PC-9 (cell line): Measurements from ENCODE around the gene CCDC85C. TPM values are rescaled to one million over a fixed set of nuclear protein-coding genes. Genes with fewer than 3 reads are reported as not detected.

Source experiments
- BruUV-seq: library from RNA; stranded (reverse); fragments of 400-500 nt; replicated peaks from 2 replicates; lab custom pipeline; 2021; lab: Mats Ljungman, UMichigan
- CTCF ChIA-PET: fragments of 300-600 bp; sonication (Branson Sonifier 250); formaldehyde crosslinking; loops from one replicate; lab custom pipeline; 2022; ENCODE audit warnings: antibody characterized with exemption; lab: Charles Lee
- POLR2A ChIA-PET: fragments of 300-600 bp; sonication (Branson Sonifier 250); formaldehyde crosslinking; loops from one replicate; lab custom pipeline; 2022; ENCODE audit warnings: antibody characterized with exemption; ENCODE audit not compliant: unreplicated experiment; lab: Charles Lee
- DNase-seq, 2 experiments: peaks; one replicate each; pipeline versions ENCODE4 v3.0.0 to v3.0.0-alpha.2; 2015 to 2022; ENCODE audit warnings: mixed read lengths in 1 of 2
- H2AFZ ChIP-seq: fragments of 200-600 bp; sonication (generic); 2 replicates; pipeline ENCODE4 v1.8.1; 2017; ENCODE audit warnings: antibody characterized with exemption
- H3F3A ChIP-seq: fragments of 200-600 bp; sonication (generic); 2 replicates; pipeline ENCODE4 v1.8.1; 2017; ENCODE audit warnings: antibody characterized with exemption, mild to moderate bottlenecking, low read depth; ENCODE audit not compliant: insufficient read depth
- H3K27ac ChIP-seq: fragments of 200-600 bp; sonication (generic); 2 replicates; pipeline ENCODE4 v1.6.1; 2016; ENCODE audit warnings: mixed run types
- H3K27me3 ChIP-seq: fragments of 200-600 bp; sonication (generic); 2 replicates; pipeline ENCODE4 v1.6.1; 2016; ENCODE audit warnings: low read depth, mixed run types; ENCODE audit not compliant: insufficient read depth
- H3K36me3 ChIP-seq: fragments of 200-600 bp; sonication (generic); 2 replicates; pipeline ENCODE4 v1.6.1; 2016; ENCODE audit warnings: low read depth, mixed run types
- H3K4me1 ChIP-seq: fragments of 200-600 bp; sonication (generic); replicated peaks from 2 replicates; pipeline ENCODE4 v1.6.1; 2016; ENCODE audit warnings: mixed run types; ENCODE audit not compliant: insufficient read depth
- H3K4me2 ChIP-seq: fragments of 200-600 bp; sonication (generic); 2 replicates; pipeline ENCODE4 v1.6.1; 2017; ENCODE audit warnings: mixed run types
- H3K4me3 ChIP-seq: fragments of 200-600 bp; sonication (generic); 2 replicates; pipeline ENCODE4 v1.6.1; 2016; ENCODE audit warnings: mixed run types
- H3K79me2 ChIP-seq: fragments of 200-600 bp; sonication (generic); 2 replicates; pipeline ENCODE4 v1.6.1; 2017; ENCODE audit warnings: low read depth, mixed run types
- H3K9me2 ChIP-seq: fragments of 200-600 bp; sonication (generic); 2 replicates; pipeline ENCODE4 v1.8.1; 2017; ENCODE audit warnings: mild to moderate bottlenecking; ENCODE audit not compliant: insufficient read depth
- H3K9me3 ChIP-seq: fragments of 200-600 bp; sonication (generic); 2 replicates; pipeline ENCODE4 v1.8.1; 2016; ENCODE audit warnings: low read depth; ENCODE audit not compliant: insufficient read depth
- H4K20me1 ChIP-seq: fragments of 200-600 bp; sonication (generic); 2 replicates; pipeline ENCODE4 v1.8.1; 2017; ENCODE audit not compliant: insufficient read depth
- CTCF ChIP-seq: fragments of 200-600 bp; sonication (generic); conservative IDR thresholded peaks from 2 replicates; pipeline ENCODE4 v1.6.1; 2017; ENCODE audit warnings: mixed run types, antibody characterized with exemption, mild to moderate bottlenecking, moderate library complexity
- EZH2 ChIP-seq: fragments of 200-600 bp; sonication (generic); IDR thresholded peaks from 2 replicates; pipeline ENCODE4 v1.8.0; 2017; ENCODE audit warnings: antibody characterized with exemption, low read depth
- intact Hi-C: fragments of 100-400 bp; cut with micrococcal nuclease; formaldehyde crosslinking; loops from one replicate; pipeline ENCODE4 v1.10.0; 2022; ENCODE audit not compliant: unreplicated experiment
- total RNA-seq: library from RNA; stranded (reverse); gene quantifications from 2 replicates; pipeline ENCODE4 v1.2.3, GENCODE V29; 2021

CCDC85C gene
- total RNA-seq, 1 experiment from 2014 or later = 21.2 TPM

GRCh38 chr14:99519931-99520421 lies 84.0 kb downstream of the CCDC85C start:
- H3K36me3 ChIP-seq = no peaks in the 10 kb centered on the region
- no peaks in the 10 kb centered on the region for H3K9me3 ChIP-seq
- no peaks in the 10 kb centered on the region for H3K4me1 ChIP-seq
- no peak for TF ChIP-seq EZH2
- POLR2A ChIA-PET = no interaction called here
- H3K79me2 ChIP-seq = no peaks in the 10 kb centered on the region
- H3K27ac ChIP-seq = no peak overlapping the region
- DNase-seq = no peak
- CTCF ChIA-PET = no interaction called here
- no peaks in the 10 kb centered on the region for H3K27me3 ChIP-seq
- H4K20me1 ChIP-seq = no peaks in the 10 kb centered on the region
- intact Hi-C loops = loop anchor here (2.0 to 5.0 kb wide), 2 partner anchors 42 to 109 kb away; no protein-coding TSS in a partner anchor
- no TSS peak for BruUV-seq
- H3K9me2 ChIP-seq = no peaks in the 10 kb centered on the region
- H3F3A ChIP-seq = no peaks in the 10 kb centered on the region
- H3K4me2 ChIP-seq = no peak overlapping the region
- no peak overlapping the region for H2AFZ ChIP-seq
- H3K4me3 ChIP-seq = no peak overlapping the region

GRCh38 chr14:99519347-99519881 lies 84.6 kb downstream of the CCDC85C start:
- Histone ChIP-seq H3K4me2 (no peak overlapping the region), H3K4me1 (no peaks in the 10 kb centered on the region), H3F3A (no peaks in the 10 kb centered on the region), H3K27ac (no peak overlapping the region), H3K9me3 (no peaks in the 10 kb centered on the region), H4K20me1 (no peaks in the 10 kb centered on the region), H2AFZ (no peak overlapping the region), H3K27me3 (no peaks in the 10 kb centered on the region), H3K4me3 (no peak overlapping the region), H3K79me2 (no peaks in the 10 kb centered on the region), H3K9me2 (no peaks in the 10 kb centered on the region), H3K36me3 (no peaks in the 10 kb centered on the region)
- no TSS peak for BruUV-seq
- no peak for DNase-seq
- TF ChIP-seq CTCF = no peak
- no peak for TF ChIP-seq EZH2
- ChIA-PET CTCF (interaction anchor here (0.7 kb wide), 1 partner anchor 11 kb away, joined by 7 read pairs; no protein-coding TSS in a partner anchor), POLR2A (interaction anchor here (0.5 kb wide), 1 partner anchor 40 kb away, joined by 3 read pairs; no protein-coding TSS in a partner anchor)
- intact Hi-C loops = loop anchor here (2.0 kb wide), 1 partner anchor 109 kb away; no protein-coding TSS in a partner anchor

DNA sequence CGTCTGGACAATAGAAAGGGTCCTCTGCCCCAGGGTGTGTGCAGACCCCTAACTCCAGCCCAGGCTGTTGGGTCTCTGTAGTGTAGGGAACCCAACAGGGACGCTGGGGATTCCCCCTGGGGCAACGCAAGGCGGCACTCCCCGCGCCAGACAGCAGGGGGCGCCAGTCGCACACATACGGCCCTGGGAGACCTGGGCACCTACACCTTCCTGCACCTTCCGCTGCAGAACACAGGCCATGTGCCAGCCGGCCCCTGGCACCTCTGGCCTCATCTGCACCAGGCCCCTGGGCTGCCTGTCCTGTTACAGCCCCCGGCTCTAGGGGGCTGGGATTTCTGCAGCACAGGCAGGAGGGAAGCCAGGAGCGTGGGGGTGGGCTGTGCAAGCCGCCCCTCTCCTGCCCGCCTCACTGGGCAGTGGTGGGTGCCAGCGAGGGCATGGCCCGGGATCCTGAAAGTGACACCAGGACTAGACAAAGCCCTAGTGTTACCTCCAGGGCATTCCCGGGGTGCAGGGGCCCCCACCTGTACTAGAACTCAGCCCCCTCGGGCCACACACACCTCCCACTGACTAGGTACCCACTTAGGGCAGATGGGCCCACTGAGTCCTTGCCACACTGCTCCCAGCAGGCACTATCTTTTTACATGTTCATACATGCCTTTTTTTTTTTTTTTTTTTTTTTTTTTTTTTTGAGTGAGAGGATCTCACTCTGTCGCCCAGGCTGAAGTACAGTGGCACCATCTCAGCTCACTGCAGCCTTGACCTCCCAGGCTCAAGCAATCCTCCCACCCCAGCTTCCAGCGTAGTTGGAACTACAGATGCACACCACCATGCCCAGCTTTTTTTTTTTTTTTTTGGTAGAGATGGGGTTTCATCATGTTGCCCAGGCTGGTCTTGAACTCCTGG lies 85.3 kb downstream of the CCDC85C start:
- Histone ChIP-seq H3K9me2 (no peaks in the 10 kb centered on the region), H3K4me2 (no peak overlapping the region), H3K27me3 (no peaks in the 10 kb centered on the region), H3K9me3 (no peaks in the 10 kb centered on the region), H3K27ac (no peak overlapping the region), H3F3A (no peaks in the 10 kb centered on the region), H3K4me3 (no peak overlapping the region), H4K20me1 (no peaks in the 10 kb centered on the region), H3K4me1 (no peaks in the 10 kb centered on the region), H2AFZ (no peak overlapping the region), H3K36me3 (no peaks in the 10 kb centered on the region), H3K79me2 (no peaks in the 10 kb centered on the region)
- no TSS peak for BruUV-seq
- intact Hi-C loops = loop anchor here (2.0 kb wide), 1 partner anchor 110 kb away; no protein-coding TSS in a partner anchor
- DNase-seq = peak; percentile 35 to 51
- CTCF ChIA-PET = interaction anchor here (0.7 kb wide), 1 partner anchor 11 kb away, joined by 7 read pairs; no protein-coding TSS in a partner anchor
- POLR2A ChIA-PET = interaction anchor here (0.5 kb wide), 1 partner anchor 41 kb away, joined by 3 read pairs; no protein-coding TSS in a partner anchor
- TF ChIP-seq CTCF = peak; percentile 84
- no peak for TF ChIP-seq EZH2
